ENCODE results near the gene TP53RK. TPM values are rescaled to one million over a fixed set of nuclear protein-coding genes. Genes with fewer than 3 reads are reported as not detected.
A peak's percentile ranks its signal among the peaks of the same experiment; 100 is the strongest.

TP53RK gene
- total and polyA plus RNA-seq, 2 of the 13 experiments (the other 11 are each of a cell fraction or from before 2014, with no cell fraction given): 12.9 to 25.5 TPM

DNA sequence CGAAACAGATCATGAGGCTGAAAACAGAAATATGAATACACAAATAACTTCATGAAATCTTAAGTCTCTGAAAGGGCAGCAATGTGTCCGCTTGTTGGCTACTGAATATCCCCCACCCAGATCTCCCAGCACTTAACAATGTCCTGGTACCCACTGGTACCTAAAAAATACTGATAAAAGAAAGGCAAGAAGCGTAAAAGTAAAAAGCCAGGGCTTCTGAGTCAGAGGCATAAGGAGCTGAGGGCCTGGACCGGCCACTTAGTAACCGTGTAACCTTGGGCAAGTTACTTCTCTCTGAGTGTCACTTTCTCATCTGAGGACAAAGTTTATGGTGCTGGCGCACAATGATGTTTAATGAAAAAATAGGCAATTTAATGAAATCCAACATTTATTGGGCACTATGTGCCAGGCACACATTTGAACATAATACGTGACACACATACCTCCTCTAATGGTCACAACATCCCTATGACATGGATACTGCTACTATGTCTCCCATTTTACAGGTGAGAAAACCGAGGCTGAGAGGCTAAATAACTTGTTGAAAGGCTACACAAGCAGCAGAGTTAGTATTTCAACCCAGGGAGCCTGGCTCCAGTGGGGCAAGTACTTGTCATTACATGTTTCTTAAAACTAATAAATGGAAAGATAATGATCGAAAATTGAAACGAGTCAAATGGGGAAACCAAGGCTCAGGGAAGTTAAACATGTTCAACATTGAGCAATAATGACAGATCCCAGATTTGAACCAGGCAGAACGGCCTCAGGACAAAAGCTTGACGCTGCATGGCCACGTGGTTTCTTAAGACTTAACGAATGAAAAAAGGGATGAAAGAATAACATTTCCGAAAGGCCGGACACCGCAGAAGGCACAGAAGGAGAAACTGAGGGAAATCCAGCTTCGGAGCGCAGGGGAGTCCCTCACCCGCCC lies 828 bp downstream of the TP53RK start (continued):
- TF ChIP-seq, protein P1, sequence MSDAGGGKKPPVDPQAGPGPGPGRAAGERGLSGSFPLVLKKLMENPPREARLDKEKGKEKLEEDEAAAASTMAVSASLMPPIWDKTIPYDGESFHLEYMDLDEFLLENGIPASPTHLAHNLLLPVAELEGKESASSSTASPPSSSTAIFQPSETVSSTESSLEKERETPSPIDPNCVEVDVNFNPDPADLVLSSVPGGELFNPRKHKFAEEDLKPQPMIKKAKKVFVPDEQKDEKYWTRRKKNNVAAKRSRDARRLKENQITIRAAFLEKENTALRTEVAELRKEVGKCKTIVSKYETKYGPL (CRISPR knock-in tag; IDR thresholded peaks at IDR 0.05): no peak
- TF ChIP-seq, protein P2, sequence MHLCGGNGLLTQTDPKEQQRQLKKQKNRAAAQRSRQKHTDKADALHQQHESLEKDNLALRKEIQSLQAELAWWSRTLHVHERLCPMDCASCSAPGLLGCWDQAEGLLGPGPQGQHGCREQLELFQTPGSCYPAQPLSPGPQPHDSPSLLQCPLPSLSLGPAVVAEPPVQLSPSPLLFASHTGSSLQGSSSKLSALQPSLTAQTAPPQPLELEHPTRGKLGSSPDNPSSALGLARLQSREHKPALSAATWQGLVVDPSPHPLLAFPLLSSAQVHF (CRISPR knock-in tag; IDR thresholded peaks at IDR 0.05): no peak
- no peak for TF ChIP-seq KLF6 (CRISPR knock-in tag; IDR thresholded peaks at IDR 0.05)
- TF ChIP-seq, protein P3, sequence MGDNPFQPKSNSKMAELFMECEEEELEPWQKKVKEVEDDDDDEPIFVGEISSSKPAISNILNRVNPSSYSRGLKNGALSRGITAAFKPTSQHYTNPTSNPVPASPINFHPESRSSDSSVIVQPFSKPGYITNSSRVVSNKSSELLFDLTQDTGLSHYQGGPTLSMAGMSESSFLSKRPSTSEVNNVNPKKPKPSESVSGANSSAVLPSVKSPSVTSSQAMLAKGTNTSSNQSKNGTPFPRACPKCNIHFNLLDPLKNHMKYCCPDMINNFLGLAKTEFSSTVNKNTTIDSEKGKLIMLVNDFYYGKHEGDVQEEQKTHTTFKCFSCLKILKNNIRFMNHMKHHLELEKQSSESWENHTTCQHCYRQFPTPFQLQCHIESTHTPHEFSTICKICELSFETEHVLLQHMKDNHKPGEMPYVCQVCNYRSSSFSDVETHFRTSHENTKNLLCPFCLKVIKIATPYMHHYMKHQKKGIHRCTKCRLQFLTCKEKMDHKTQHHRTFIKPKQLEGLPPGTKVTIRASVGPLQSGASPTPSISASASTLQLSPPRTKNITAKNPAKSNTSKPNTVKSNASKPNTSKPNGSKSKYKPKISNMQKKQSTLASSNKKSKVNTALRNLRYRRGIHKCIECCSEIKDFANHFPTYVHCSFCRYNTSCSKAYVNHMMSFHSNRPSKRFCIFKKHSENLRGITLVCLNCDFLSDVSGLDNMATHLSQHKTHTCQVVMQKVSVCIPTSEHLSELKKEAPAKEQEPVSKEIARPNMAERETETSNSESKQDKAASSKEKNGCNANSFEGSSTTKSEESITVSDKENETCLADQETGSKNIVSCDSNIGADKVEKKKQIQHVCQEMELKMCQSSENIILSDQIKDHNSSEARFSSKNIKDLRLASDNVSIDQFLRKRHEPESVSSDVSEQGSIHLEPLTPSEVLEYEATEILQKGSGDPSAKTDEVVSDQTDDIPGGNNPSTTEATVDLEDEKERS (CRISPR knock-in tag; IDR thresholded peaks at IDR 0.05): peak; percentile 80; the same call in 1 of the 2 replicates
- TF ChIP-seq, protein P4, sequence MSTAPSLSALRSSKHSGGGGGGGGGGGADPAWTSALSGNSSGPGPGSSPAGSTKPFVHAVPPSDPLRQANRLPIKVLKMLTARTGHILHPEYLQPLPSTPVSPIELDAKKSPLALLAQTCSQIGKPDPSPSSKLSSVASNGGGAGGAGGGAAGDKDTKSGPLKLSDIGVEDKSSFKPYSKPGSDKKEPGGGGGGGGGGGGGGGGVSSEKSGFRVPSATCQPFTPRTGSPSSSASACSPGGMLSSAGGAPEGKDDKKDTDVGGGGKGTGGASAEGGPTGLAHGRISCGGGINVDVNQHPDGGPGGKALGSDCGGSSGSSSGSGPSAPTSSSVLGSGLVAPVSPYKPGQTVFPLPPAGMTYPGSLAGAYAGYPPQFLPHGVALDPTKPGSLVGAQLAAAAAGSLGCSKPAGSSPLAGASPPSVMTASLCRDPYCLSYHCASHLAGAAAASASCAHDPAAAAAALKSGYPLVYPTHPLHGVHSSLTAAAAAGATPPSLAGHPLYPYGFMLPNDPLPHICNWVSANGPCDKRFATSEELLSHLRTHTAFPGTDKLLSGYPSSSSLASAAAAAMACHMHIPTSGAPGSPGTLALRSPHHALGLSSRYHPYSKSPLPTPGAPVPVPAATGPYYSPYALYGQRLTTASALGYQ (CRISPR knock-in tag; IDR thresholded peaks at IDR 0.05): 0 out of 2 replicates have a peak, but pooled peaks have one; percentile 22
- peak; percentile 92; the same call in 1 of the 2 replicates for TF ChIP-seq RARG (CRISPR knock-in tag; IDR thresholded peaks at IDR 0.05; ENCODE audit: low read depth)
- TF ChIP-seq ZBTB21 (CRISPR knock-in tag; IDR thresholded peaks at IDR 0.05): 0 out of 2 replicates have a peak, but pooled peaks have one; percentile 32
- TF ChIP-seq ZNF335 (CRISPR knock-in tag; IDR thresholded peaks at IDR 0.05): 0 out of 2 replicates have a peak, but pooled peaks have one; percentile 29
- TF ChIP-seq, protein P5, sequence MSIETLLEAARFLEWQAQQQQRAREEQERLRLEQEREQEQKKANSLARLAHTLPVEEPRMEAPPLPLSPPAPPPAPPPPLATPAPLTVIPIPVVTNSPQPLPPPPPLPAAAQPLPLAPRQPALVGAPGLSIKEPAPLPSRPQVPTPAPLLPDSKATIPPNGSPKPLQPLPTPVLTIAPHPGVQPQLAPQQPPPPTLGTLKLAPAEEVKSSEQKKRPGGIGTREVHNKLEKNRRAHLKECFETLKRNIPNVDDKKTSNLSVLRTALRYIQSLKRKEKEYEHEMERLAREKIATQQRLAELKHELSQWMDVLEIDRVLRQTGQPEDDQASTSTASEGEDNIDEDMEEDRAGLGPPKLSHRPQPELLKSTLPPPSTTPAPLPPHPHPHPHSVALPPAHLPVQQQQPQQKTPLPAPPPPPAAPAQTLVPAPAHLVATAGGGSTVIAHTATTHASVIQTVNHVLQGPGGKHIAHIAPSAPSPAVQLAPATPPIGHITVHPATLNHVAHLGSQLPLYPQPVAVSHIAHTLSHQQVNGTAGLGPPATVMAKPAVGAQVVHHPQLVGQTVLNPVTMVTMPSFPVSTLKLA (IDR thresholded peaks at IDR 0.05): peak; percentile 48
- TF ChIP-seq, protein P6, sequence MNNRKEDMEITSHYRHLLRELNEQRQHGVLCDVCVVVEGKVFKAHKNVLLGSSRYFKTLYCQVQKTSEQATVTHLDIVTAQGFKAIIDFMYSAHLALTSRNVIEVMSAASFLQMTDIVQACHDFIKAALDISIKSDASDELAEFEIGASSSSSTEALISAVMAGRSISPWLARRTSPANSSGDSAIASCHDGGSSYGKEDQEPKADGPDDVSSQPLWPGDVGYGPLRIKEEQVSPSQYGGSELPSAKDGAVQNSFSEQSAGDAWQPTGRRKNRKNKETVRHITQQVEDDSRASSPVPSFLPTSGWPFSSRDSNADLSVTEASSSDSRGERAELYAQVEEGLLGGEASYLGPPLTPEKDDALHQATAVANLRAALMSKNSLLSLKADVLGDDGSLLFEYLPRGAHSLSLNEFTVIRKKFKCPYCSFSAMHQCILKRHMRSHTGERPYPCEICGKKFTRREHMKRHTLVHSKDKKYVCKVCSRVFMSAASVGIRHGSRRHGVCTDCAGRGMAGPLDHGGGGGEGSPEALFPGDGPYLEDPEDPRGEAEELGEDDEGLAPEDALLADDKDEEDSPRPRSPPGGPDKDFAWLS (CRISPR knock-in tag; IDR thresholded peaks at IDR 0.05; ENCODE audit: borderline replicate concordance): peak; percentile 34; the same call in 1 of the 2 replicates
- no peak for TF ChIP-seq TCF7 (IDR thresholded peaks at IDR 0.05; ENCODE audit: low read depth)
- no peak for TF ChIP-seq ZNF761 (CRISPR knock-in tag; conservative IDR thresholded peaks at IDR 0.05)
- 0 out of 2 replicates have a peak, but pooled peaks have one; percentile 15 for TF ChIP-seq ZNF451 (CRISPR knock-in tag; IDR thresholded peaks at IDR 0.05)
- peak; percentile 32; the same call in 1 of the 2 replicates for TF ChIP-seq CREB1 (IDR thresholded peaks at IDR 0.05)
- TF ChIP-seq CREB1 (CRISPR knock-in tag; IDR thresholded peaks at IDR 0.05): no peak
- 0 out of 2 replicates have a peak, but pooled peaks have one; percentile 68 for TF ChIP-seq ZSCAN22 (CRISPR knock-in tag; IDR thresholded peaks at IDR 0.05)

All from HepG2 (cell line).